ENCODE measurements around the gene GAREM2.

The GAREM2 gene

GRCh38 chr2:26139269-26140183, 33.4 kb upstream of the GAREM2 start:
- no peak for DNase-seq
- Histone ChIP-seq H3K9me3 (no peaks in the 10 kb centered on the region), H3K4me3 (ENCODE audit: low read depth, low read length) (no peak overlapping the region), H3K27me3 (no peaks in the 10 kb centered on the region), H3K36me3 (peaks cover 27% of the 10 kb centered on the region), H3K4me1 (no peaks in the 10 kb centered on the region; the same call in 1 of the 2 replicates)
- TF ChIP-seq CTCF (IDR thresholded peaks at IDR 0.05; ENCODE audit: low read depth, low read length): no peak

- TF ChIP-seq CTCF (IDR thresholded peaks at IDR 0.05; ENCODE audit: low read depth, low read length): no peak
- no peaks in the 10 kb centered on the region for H3K27me3 ChIP-seq
Observed at GRCh38 chr2:26141145-26141769, 31.6 kb upstream of the GAREM2 start.

GRCh38 chr2:26144031-26144430, 28.9 kb upstream of the GAREM2 start:
- H3K36me3 ChIP-seq: no peaks in the 10 kb centered on the region
- H3K4me1 ChIP-seq: no peaks in the 10 kb centered on the region
- TF ChIP-seq CTCF (IDR thresholded peaks at IDR 0.05; ENCODE audit: low read depth, low read length): no peak
- H3K27me3 ChIP-seq: no peaks in the 10 kb centered on the region
- H3K9me3 ChIP-seq: no peaks in the 10 kb centered on the region
- DNase-seq: no peak
- H3K4me3 ChIP-seq (ENCODE audit: low read depth, low read length): no peak overlapping the region

More at GRCh38 chr2:26141145-26141769, 31.6 kb upstream of the GAREM2 start:
- no peak for DNase-seq
- Histone ChIP-seq H3K4me1 (no peaks in the 10 kb centered on the region), H3K4me3 (ENCODE audit: low read depth, low read length) (no peak overlapping the region), H3K9me3 (no peaks in the 10 kb centered on the region), H3K36me3 (peaks cover 13% of the 10 kb centered on the region; the same call in 1 of the 2 replicates)

GRCh38 chr2:26144953-26145680, 27.8 kb upstream of the GAREM2 start:
- Histone ChIP-seq H3K36me3 (no peaks in the 10 kb centered on the region), H3K27me3 (no peaks in the 10 kb centered on the region), H3K9me3 (no peaks in the 10 kb centered on the region), H3K4me3 (ENCODE audit: low read depth, low read length) (no peak overlapping the region), H3K4me1 (no peaks in the 10 kb centered on the region)
- DNase-seq: peak; percentile 73
- TF ChIP-seq CTCF (IDR thresholded peaks at IDR 0.05; ENCODE audit: low read depth, low read length): peak; percentile 82

GRCh38 chr2:26148501-26148900, 24.4 kb upstream of the GAREM2 start:
- Histone ChIP-seq H3K27me3 (no peaks in the 10 kb centered on the region), H3K4me1 (no peaks in the 10 kb centered on the region), H3K4me3 (ENCODE audit: low read depth, low read length) (no peak overlapping the region), H3K9me3 (no peaks in the 10 kb centered on the region), H3K36me3 (no peaks in the 10 kb centered on the region)
- TF ChIP-seq CTCF (IDR thresholded peaks at IDR 0.05; ENCODE audit: low read depth, low read length): no peak
- DNase-seq: no peak
